NCI-H1092 treated with DMSO at 0.1 percent for 48 hours (cell line): ENCODE measurements around the gene RBM24.

Experiments used
- DNase-seq: peaks from one replicate; lab custom pipeline; 2025; lab: John Stamatoyannopoulos, UW

RBM24 gene

GRCh38 chr6:17281100-17281496, at the start of gene RBM24:
Gene RBM24, plus strand, starts transcription at chr6:17281361. Its CDS starts 221 bp downstream, at chr6:17281582.
- peak; percentile 13 for DNase-seq

GRCh38 chr6:17233531-17233930, 47.6 kb upstream of the RBM24 start:
- no peak for DNase-seq

- no peak for DNase-seq
These were observed 43.9 kb upstream of the RBM24 start for GRCh38 chr6:17237246-17237645.

- DNase-seq = no peak
These were observed 41.9 kb upstream of the RBM24 start for GRCh38 chr6:17239260-17239659.

GRCh38 chr6:17240803-17241500, 40.2 kb upstream of the RBM24 start:
- DNase-seq = no peak

- no peak for DNase-seq
These were observed 39.1 kb upstream of the RBM24 start for GRCh38 chr6:17242087-17242486.

- no peak for DNase-seq
These were observed 30.9 kb upstream of the RBM24 start for GRCh38 chr6:17250237-17250636.

GRCh38 chr6:17251953-17252352, 29.2 kb upstream of the RBM24 start:
- DNase-seq = no peak

- DNase-seq = peak; percentile 55
These were observed 22.4 kb upstream of the RBM24 start for GRCh38 chr6:17258749-17259148.

- no peak for DNase-seq
These were observed 15.6 kb upstream of the RBM24 start for GRCh38 chr6:17265570-17265969.

- DNase-seq = no peak
These were observed 13.6 kb upstream of the RBM24 start for GRCh38 chr6:17267566-17267965.

- DNase-seq = no peak
These were observed 13.0 kb upstream of the RBM24 start for GRCh38 chr6:17268114-17268513.

GRCh38 chr6:17269840-17270239, 11.3 kb upstream of the RBM24 start:
- no peak for DNase-seq

GRCh38 chr6:17271628-17272027, 9.5 kb upstream of the RBM24 start:
- DNase-seq = no peak

GRCh38 chr6:17276766-17277165, 4.4 kb upstream of the RBM24 start:
- DNase-seq = no peak

- DNase-seq = no peak
These were observed 3.9 kb upstream of the RBM24 start for GRCh38 chr6:17277256-17277655.

GRCh38 chr6:17278289-17279063, 2.7 kb upstream of the RBM24 start:
- no peak for DNase-seq

- DNase-seq = no peak
These were observed 1.0 kb upstream of the RBM24 start for GRCh38 chr6:17280138-17280537.

GRCh38 chr6:17280552-17281090, 540 bp upstream of the RBM24 start:
- DNase-seq = no peak

GRCh38 chr6:17281497-17282481, 628 bp downstream of the RBM24 start:
- peak; percentile 7 for DNase-seq

- DNase-seq = no peak
These were observed 1.9 kb downstream of the RBM24 start for GRCh38 chr6:17283074-17283473.

- no peak for DNase-seq
These were observed 8.5 kb downstream of the RBM24 start for GRCh38 chr6:17289630-17290061.
